ENCODE data around the gene HOXB7. TPM values are rescaled to one million over a fixed set of nuclear protein-coding genes. Genes with fewer than 3 reads are reported as not detected.

The HOXB7 gene
- total RNA-seq, 2 donors from 2014 or later: 0.24 to 0.78 TPM

DNA sequence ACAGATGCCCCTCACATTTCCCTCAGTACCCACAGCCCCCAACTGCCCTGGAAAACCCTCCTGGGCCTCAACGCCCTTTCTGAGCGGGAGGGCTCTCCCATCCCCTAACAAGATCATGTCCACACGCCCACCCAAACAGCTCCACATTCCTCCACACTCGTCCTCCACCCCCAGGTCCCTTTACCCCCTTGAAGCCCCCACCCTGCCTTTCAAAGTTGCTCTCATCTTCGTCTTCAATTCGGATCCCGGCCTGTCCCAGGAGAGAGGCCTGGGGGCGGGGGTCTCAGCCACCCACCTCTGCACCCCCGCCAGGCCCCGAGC, 47.0 kb downstream of the HOXB7 start:
- no peak overlapping the region for H3K27ac ChIP-seq
- H3K27me3 ChIP-seq: peaks cover 0 to 12% of the 10 kb centered on the region in 2 donors
- no peak for DNase-seq (ENCODE audit: low spot score)
- H3K4me1 ChIP-seq: peaks cover 0 to 8% of the 10 kb centered on the region in 2 donors
- TF ChIP-seq, protein P1, sequence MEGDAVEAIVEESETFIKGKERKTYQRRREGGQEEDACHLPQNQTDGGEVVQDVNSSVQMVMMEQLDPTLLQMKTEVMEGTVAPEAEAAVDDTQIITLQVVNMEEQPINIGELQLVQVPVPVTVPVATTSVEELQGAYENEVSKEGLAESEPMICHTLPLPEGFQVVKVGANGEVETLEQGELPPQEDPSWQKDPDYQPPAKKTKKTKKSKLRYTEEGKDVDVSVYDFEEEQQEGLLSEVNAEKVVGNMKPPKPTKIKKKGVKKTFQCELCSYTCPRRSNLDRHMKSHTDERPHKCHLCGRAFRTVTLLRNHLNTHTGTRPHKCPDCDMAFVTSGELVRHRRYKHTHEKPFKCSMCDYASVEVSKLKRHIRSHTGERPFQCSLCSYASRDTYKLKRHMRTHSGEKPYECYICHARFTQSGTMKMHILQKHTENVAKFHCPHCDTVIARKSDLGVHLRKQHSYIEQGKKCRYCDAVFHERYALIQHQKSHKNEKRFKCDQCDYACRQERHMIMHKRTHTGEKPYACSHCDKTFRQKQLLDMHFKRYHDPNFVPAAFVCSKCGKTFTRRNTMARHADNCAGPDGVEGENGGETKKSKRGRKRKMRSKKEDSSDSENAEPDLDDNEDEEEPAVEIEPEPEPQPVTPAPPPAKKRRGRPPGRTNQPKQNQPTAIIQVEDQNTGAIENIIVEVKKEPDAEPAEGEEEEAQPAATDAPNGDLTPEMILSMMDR (IDR thresholded peaks at IDR 0.05): no peak
- H3K9me3 ChIP-seq: no peaks in the 10 kb centered on the region
- peak overlapping the region; percentile 34 to 51 for H3K4me3 ChIP-seq
- no peaks in the 10 kb centered on the region for H3K36me3 ChIP-seq

- TF ChIP-seq, protein P1 (IDR thresholded peaks at IDR 0.05): no peak
- Histone ChIP-seq H3K4me3 (peak overlapping the region; percentile 34 to 51), H3K27ac (no peak overlapping the region), H3K36me3 (no peaks in the 10 kb centered on the region), H3K27me3 (peaks cover 0 to 9% of the 10 kb centered on the region in 2 donors), H3K4me1 (peaks cover 0 to 8% of the 10 kb centered on the region in 2 donors), H3K9me3 (no peaks in the 10 kb centered on the region)
- DNase-seq (ENCODE audit: low spot score): no peak
Observed at GRCh38 chr17:48563385-48563838, 47.4 kb downstream of the HOXB7 start.

GRCh38 chr17:48562934-48563333, 47.9 kb downstream of the HOXB7 start:
- Histone ChIP-seq H3K27me3 (peaks cover 0 to 9% of the 10 kb centered on the region in 2 donors), H3K27ac (no peak overlapping the region), H3K36me3 (no peaks in the 10 kb centered on the region), H3K9me3 (no peaks in the 10 kb centered on the region), H3K4me1 (peaks cover 0 to 8% of the 10 kb centered on the region in 2 donors), H3K4me3 (no peak overlapping the region)
- TF ChIP-seq, protein P1 (IDR thresholded peaks at IDR 0.05): no peak
- DNase-seq (ENCODE audit: low spot score): no peak

DNA sequence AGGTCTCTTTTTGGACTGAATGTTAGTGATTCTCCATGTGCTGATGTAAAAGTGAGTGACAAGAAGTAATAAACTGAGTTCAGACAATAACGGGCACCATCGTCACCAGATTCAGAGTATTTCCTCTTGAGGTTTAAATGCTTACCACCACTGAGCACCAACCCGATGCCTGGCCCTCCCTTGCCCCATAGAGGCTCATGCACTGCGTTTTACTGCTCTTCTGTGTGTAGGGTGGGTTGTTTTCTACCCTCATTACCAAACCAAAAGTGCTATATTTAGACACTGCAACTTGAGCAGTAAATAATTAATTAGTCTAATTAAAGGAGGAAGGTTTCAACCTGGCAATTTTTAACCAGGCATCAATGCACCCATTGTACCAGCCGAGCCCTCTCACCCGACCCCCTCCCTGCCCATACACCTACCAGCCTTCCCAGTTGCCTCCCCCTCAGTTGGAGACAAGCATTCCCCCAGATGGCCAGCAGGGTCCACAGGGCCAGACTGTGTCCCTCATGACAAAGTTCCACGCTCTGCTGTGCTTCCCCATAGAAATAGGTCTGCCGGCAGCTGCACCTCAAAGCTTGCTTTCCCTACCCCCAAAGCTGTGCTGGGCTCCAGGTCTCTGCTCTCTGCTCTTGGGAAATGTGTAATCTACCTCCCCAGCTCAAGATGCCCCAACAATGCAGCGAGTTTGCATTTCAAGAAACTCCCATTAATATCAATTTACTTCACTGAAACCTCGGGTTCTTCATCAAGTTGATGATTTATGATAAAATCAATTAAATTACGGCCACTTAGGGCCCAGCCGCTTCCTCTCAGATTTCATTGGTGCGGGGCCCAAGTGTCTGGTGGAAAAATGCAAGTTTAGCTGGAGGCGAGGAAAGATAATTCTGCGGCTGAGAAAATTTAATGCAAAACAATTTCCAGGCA, 48.7 kb downstream of the HOXB7 start:
- Histone ChIP-seq H3K4me1 (peaks cover 0 to 13% of the 10 kb centered on the region in 2 donors), H3K36me3 (no peaks in the 10 kb centered on the region), H3K27ac (no peak overlapping the region), H3K9me3 (no peaks in the 10 kb centered on the region), H3K4me3 (no peak overlapping the region), H3K27me3 (peaks cover 0 to 9% of the 10 kb centered on the region in 2 donors)
- DNase-seq (ENCODE audit: low spot score): no peak
- TF ChIP-seq, protein P1 (IDR thresholded peaks at IDR 0.05): no peak

GRCh38 chr17:48559840-48560817, 50.7 kb downstream of the HOXB7 start:
- Histone ChIP-seq H3K36me3 (no peaks in the 10 kb centered on the region), H3K4me3 (no peak overlapping the region), H3K27ac (no peak overlapping the region), H3K27me3 (peaks cover 0 to 11% of the 10 kb centered on the region in 2 donors), H3K4me1 (peaks cover 0 to 25% of the 10 kb centered on the region in 2 donors), H3K9me3 (no peaks in the 10 kb centered on the region)
- TF ChIP-seq, protein P1 (IDR thresholded peaks at IDR 0.05): no peak
- no peak for DNase-seq (ENCODE audit: low spot score)
